HG03442 (cell line): ENCODE data around the gene SEC14L5.

Experiments used
- ATAC-seq: cut with Tn5 transposase; IDR thresholded peaks from one replicate; pipeline ENCODE4 v1.9.1; 2021; ENCODE audit warnings: mild to moderate bottlenecking, moderate library complexity; ENCODE audit not compliant: unreplicated experiment

The SEC14L5 gene

DNA sequence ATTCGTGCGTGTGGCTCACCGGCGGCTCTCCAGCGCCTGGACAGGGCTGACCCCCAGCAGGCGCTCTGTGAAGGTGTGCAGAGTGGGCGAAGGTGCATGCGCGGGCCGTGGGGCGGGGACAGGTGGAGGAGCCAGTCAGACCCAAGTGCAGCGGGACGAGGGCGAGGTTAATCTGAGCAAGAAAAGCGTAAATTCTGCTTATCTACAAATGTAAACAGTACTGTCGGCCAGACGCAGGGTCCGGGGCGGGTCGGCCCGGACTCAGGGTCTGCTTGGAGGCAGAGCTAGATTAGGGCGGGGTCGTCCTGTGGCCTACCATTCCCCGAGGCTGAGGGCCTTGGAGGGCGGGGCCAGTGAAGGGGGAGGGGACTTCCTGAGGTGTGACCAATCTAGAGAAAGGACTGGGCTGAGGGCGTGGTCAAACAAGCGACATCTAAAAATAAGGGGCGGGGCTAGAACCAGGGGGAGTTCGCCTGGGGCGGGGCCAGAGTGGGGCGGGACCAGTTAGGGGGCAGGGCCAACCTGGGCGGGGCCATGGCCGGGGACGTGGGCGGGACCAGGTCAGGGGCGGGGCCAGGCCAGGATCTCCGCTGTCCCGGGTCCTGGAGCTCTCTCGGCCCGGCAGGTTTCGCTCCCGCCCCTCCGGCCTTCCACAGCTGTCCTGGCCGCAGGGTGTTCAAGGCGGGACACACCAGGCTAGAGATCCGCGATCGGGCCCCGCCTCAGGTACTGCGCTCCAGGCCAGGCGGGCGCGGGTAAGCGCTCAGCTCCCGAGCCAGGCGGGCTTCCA is at the start of gene SEC14L5:
Gene SEC14L5, plus strand, starts transcription at position 611 of the 790 bp plus-strand sequence. CDS start 994 bp downstream, outside the sequence.
- peak; percentile 59 for ATAC-seq

DNA sequence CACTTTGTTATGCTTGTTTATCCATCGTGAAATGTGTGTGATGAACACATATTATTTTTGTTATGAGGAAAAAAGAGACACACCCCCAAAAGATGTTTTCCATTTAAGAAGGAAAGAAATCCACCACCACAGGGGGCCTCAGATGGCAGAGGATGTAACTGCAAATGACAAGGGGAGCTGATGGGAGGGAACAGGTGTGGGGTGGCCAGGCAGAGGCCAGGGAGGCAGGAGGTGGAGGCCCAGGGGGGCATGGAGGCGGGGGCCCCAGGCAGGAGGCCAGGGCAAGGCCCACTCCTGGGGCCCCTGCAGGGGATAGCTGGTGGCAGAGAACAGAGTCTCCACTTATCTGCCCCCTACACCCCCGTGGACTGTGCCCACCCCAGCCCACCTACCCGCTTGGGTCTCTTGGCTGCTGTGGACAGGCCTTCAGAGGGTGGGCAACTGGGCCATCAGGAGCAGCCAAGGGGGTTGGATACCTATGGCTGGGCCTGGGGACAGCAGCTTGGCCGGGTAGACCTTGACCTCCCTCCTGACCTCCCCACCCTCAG is 49.2 kb upstream of the SEC14L5 start:
- no peak for ATAC-seq

DNA sequence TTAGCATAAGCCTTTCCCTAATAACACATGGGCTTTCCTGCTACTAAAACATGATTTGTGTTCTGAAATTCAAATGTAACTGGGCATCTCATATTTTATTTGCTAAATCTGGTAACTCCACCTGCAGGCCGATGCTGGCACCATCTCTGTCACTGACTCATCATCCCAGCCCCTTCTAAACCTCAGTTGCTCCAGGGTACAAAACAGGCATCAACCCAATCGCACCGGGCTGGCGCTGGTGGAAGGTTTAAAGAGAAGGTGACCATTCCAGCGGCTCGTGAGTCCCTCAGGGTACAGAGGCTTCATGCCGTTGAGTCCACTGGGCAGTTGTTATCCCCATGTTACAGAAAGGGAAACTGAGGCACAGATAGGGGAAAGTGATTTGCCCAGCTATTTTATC is 48.3 kb upstream of the SEC14L5 start:
- ATAC-seq, result no peak

DNA sequence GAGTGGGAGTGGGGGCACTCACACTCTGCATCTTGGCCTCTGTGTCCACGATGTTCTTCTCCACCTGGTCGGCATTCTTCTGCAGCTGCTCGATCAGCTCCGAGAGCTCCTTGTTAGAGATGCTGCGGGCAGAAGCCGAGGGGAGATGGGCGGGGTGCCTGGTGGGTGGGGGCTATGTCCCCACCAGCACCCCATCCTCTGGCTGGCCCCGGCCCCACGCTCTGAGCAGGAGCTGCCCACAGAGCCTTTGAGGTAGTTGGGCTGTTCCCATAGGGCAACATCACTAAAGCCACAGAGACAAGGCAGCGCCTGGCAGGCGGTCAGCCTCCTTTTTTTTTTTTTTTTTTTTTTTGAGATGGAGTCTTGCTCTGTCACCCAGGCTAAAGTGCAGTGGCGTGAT is 47.3 kb upstream of the SEC14L5 start:
- no peak for ATAC-seq

DNA sequence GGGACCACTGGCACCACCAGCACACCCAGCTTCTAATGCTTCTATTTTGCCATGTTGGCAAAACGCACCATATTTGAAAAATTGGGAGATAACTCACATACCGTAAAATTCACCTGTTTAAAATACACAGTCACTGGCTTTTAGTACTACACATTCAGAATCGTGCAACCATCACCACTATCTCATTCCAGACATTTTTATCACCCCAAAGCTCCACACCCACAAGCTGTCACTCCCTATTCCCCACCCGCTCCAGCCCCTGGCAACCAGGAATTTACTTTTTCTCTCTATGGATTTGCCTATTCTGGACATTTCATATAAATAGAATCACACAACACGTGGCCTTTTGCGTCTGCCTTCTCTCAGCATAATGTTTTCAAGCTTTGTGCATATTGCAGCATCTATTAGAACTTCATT is 46.2 kb upstream of the SEC14L5 start:
- ATAC-seq, result no peak

DNA sequence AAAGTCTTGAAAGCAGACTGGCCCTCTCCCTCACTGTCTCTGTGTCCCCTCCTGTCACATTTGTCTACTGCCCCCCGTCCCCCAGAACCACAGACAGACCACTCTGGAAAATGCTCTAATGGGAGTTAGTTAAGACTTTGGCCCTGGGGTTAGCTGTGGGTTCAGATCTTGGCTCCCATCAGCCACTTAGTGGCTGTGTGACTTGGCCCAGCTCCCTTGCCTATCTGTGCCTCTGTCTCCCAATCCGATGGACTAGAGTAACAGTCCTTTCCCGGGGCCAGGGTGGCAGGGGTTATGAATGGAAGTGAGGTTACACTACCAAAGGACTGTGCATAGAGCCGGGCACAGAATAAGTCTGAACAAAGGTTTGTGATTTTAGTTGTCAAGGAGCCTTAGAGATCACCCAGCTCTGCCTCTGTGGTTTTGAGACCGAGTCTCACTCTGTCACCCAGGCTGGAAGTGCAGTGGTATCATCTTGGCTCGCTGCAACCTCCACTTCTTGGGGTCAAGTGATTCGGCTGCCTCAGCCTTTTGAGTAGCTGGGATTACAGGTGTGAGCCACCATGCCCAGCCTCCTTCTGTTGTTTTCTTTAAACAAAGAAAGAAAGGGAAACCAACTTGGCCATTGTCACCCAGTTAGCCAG is 44.9 kb upstream of the SEC14L5 start:
- no peak for ATAC-seq

DNA sequence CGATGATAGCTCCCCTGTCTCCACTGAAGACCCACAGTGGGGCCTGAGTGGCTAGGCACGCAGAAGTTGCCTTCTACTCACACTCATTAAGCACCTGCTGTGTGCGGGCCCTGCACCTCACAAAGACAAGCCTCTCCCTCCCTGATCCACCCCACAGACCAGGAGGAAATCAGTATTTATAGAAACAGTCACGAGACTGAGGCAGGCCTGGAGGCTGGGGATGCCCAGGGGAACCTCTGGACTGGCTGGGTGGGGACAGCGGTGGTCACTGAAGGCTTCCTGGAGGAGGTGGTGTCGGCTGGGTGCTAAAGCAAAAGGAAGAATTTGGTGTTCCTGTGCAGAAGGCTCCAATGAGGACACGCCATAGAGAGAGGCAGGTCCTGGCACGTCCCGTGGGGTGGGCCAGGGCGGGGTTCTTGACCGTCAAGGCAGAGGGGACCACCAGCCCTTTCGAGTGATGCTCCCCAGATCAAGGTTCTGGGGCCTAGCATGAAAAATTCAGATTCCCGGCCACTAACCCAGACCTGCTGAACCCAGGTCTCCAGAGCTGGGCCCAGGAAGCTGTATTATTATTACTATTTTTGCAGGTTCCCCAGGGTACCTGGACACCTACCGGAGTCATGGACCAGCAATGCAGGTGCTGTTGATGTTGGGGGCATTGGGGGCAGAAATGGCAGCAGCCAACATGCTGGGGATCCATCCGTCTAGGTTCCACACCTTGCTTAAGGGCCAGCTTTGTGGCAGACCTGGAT is 44.2 kb upstream of the SEC14L5 start:
- no peak for ATAC-seq

DNA sequence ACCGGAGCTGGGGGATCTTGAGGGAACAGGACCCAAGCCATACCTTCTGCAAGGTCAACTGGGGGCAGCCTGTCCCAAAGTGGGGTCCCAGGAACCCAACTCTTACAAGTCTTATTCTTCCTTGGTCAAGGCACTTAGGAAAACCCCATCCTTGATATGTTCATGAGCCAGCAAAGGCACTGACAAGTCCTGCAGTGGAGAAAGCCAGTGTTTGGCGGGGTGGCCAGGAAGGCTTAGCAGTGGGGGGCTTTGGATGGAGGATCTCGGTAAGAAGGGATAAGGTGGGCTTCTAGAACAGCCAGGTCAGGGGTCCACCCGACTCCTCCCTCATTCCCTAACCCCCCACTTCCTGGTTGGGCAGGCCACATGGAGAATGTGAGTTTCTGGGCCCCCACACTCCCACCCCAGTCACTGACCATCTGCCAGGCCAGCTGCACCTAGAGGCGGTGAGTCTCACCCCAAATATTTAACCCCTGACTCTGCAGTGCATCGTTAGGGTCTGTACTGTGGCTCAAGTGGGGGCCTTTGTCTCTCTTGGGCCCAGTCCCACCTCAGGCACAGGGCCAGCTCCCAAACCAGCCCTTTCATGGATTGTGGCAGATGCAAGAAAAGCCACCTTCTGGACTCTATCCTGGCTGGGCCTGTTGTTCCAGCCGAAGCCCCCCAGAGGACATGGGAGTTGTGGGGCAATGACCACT is 43.5 kb upstream of the SEC14L5 start:
- ATAC-seq, result no peak

DNA sequence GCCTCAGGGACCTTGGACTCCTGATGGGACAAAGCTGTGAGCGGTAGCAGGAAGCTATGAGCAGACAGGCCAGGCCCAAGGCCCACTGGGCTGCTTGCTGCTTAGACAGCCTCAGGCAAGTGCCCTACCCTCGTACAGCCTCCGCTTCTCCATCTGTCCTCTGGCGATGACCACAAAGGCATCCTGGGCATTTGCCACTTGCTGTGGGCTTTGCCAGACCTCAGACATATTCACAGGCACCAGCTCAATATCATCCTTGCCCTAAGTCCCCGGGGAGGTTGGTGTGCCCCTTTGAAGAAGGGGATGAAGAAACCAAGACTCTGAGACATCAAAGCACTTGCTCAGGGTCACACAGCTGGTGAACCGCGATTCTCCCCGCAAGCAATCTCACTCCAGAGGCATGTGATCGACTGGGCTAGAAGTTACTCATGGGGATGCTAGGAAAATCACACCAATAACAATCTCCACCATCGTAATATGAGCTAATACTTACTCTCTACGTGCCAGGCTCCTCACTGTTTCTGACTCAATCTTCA is 42.8 kb upstream of the SEC14L5 start:
- ATAC-seq, result no peak

DNA sequence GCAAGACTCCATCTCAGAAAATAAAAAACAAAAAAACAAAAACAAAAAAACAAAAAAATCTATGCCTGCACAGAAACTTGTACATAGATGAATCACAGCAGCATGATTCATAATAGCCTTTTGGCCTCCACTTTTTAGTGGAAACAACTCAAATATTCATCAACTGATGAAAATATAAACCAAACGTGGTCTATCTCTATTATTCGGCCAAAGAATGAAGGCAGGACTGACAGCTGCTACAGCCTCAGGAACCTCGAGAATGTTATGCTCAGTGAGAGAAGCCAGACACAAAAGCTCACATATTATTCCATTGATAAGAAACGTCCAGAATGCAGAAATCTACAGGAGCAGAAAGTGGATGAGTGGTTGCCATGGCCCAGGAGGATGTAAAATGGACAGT is 41.0 kb upstream of the SEC14L5 start:
- no peak for ATAC-seq

DNA sequence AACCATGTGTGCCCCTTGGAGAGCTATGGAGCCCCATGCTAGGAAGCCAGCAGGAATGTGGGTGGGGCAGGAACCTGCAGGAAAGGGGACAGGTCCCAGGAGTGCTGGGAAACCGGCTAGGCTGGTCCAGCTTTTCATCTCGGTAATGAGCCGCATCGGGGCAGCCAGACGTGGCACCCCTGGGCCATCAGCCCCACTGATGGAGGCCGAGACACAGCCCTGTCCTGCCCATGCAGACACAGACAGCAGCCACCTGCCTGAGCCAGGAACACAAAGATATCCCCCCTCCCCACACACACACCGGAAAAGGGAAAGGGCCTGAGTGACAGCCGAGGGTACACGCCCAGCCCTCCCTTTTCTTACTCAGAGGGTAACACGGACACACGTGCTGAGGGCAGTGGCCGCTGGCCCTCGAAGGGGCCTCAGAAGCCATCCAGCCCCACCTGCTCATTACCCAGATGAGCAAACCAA is 39.3 kb upstream of the SEC14L5 start:
- ATAC-seq, result no peak

DNA sequence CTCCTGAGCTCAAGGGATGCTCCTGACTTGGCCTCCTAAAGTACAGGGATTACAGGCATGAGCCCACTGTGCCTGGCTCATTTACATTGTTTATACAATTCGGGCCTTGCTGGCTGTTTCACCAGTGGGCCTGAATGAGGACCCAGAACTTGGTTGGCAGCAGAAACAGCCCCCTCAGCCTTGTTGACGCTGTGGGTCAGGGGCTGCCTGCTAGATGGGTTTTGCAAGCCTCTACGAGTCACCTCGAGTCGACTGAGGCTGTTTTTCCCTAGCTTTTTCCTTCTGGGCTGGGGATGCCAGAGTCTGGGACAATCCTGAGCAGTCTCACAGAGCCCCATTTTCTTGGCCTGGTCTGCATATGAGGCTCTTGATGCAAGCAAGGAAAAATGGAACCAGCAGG is 37.3 kb upstream of the SEC14L5 start:
- ATAC-seq, result no peak

DNA sequence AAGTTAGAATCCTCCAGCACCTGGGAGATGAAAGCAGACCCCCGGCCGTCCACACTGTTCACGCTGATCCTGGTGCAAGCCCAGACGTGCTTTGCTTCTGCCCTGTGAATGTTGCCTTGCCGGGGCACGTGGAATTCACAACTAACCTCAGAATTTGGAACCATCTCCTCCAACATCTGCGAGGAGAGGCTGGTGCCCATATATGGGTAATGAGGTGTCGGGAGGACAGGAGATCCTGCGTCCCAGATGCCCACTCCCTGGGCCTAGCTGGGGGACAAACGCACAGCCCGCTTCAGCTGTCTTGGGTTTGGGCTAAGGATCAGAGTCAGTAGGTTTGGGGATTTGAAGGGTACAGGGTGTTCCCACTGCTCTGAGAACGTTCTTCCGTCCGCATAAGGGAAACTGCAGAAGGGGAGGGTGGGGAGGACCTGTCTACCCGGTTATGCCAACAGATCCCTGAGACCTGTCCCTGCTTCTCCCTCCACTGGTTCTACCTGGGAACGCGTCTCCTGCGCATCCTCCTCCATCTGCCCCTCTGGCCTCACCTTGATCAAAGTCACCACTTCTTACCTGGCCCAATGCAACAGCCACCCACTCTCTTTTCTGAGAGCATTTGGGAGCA is 35.3 kb upstream of the SEC14L5 start:
- ATAC-seq, result no peak

DNA sequence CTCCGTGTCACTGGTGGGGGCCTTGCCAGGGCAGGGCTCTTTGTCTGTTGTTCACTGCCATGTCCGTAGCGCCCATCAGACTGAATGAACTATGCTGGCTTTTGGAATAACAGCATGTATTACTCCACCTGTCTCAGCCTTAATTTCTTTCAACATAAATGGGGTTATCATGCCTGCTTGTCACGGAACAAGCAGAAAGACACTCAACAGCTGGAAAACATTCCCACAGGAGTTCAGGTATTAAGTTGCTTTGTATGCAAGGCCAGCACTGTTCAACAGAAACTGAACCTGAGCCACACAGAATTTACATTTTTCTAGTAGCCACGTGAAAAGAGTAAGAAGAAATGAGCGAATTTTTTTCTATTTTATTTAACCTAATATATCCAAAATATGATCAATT is 34.3 kb upstream of the SEC14L5 start:
- ATAC-seq, result no peak

DNA sequence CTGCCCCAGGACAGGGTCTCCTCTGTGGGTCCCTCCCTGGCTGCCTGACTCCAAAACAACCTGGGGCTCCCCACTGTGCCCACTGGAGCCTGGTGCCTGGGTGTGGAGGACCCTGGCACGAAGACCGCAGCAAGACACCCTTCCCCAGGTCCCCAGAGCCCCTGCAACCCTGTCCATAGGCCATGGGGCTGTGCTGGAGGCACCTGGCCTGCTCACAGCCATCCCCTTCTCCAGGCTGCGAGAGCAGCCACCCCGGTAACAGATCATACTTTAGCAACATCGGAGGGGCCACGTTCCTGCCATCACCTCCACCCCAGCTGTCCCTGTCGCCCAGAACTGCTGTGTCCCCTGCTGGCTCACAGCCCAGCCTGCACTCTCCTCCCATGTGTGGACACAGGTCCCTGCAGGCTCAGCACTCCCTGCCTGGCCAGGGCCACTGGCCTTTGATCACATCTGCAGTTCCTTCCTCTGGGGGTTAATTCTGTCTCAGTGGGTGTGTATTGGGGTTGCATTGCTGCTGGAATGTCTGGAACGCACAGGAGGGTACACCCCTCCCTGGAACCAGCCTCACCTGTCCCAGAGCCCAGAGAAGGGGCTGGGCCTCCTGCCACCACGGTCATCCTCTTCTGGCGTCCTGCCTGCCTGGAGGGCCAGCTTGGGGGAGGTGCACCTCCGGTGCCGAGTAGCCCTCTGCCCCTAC is 33.4 kb upstream of the SEC14L5 start:
- no peak for ATAC-seq

DNA sequence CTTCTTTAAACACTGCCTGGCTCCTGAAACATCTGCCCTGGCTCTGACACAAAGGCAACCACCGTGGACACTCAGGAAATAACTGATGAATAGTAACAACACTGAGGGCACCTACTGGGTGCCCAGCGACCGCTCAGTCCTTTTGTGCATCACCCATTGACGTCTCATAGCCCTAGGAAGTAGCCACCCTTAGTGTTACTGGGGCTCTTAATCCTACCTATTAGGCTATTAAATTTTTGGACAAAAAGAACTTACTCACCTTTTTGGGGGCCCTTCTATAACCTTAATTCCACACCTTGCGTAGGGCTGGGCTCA is 32.9 kb upstream of the SEC14L5 start:
- ATAC-seq, result no peak

DNA sequence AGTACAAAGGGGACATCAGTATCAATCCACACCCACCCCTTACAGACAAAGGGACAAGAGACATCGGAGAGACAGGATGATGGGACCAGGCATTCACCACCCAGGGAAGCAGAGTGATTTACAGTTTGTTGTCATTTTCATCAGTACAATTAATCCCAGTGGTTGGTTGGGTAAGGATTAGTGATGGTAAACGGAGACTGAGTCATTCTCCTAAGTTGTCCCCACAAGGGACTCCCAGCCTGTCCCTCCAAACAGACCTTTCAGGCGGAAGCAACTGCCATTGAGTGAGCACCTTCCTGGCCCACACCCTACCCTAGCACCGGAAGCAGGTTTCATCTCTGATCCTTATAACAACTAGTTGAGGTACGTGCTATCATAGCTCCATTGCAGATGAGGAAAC is 32.3 kb upstream of the SEC14L5 start:
- ATAC-seq, result no peak

DNA sequence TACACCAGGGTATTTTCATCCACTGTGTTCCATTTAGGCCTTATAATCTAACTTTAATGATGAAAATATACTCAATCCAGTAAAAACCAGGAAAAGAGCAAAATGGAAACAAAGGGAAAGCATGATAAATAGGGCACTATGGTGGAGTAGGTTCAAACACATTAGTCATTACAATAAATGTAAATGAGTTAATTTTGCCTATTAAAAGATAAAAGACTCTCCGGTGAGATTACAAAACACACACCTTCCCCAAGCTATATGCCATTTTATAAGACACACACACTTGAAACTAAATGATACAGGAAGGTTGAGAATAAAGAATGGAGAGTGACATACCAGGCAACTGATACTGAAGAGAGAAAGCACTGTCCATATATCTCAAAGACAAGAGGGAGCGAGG is 31.2 kb upstream of the SEC14L5 start:
- no peak for ATAC-seq

DNA sequence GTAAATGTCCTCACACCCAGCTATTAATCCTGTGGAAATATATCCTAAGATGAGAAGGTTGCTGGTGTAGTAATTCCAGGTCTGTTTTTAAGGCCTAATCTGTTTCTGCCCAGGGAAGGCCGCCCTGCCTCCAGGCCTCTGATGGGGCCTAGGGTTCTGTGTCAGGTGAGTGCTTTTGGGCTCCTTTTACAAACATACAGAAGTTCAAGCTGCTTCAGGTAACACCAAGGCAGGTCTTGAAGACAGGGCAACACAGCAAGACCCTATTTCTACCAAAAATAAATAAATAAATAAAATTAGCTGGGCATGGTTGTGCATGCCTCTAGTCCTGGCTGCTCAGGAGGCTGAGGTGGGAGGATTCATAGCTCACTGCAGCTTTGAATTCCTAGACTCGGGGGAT is 30.5 kb upstream of the SEC14L5 start:
- ATAC-seq, result no peak

DNA sequence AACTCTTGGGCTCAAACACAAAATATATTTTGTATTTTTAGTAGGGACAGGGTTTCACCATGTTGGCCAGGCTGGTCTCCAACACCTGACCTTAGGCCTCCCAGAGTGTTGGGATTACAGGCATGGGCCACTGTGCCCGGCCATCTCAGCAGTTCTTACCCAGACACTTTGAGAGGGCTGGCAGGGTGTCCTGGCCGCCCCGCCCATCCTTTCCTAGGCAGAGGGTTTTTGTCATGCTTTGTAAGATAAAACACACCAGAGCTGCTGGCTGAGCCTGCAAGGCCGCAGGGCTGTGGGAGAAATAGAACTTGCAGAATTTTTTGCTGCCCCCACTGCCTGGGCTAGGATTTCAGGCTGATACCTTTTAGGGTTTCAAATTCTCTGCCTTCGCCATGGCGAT is 29.9 kb upstream of the SEC14L5 start:
- ATAC-seq, result no peak
